NCI-H1930 (cell line): ENCODE results near the gene KRT5.
"Not testable (repeated sequence)": the region's sequence is repeated elsewhere in the genome, so short reads cannot be mapped to it uniquely, and the experiment has no call there.

ENCODE experiments used
- DNase-seq, 2 experiments: peaks; one replicate each; lab custom pipeline; 2025; lab: John Stamatoyannopoulos, UW

The KRT5 gene

DNA sequence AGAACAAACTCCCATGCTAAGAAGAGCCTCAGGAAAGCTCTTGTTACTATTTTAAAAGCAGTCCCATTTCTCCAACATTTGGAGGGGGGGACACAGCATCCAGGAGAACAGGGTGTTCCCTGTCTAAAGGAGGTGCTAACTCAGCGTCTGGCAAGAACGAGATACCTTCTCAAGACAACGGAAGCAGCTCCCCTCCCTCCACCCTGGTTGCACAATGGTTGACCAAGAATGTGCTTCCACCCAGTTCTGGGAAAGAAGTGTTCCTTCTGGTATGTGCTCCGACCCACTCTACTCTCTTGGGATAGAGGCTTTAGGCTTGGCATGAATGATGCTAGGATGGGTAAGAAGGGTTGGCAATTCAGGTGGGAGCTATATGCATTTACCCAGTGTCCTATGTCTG lies 25.7 kb downstream of the KRT5 start:
- DNase-seq: no peak

DNA sequence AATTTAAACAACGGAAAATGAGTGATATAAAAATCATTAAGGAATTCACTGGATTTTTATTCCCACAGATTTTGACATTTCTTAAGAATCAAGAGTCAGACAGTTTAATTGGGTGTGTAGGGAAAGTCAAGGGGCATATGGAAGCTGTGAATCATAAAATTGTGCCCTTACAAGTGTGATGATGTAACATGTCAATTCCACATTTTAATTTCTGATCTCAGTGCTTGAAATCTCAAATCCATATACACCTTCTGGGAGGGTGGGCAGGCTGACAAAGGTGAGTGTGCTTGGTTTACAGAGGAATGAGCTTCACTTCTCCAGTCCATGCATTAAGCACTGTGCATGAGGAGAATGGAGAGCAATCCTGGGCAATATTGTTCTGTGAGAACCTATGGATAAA lies 26.1 kb downstream of the KRT5 start:
- DNase-seq: no peak

DNA sequence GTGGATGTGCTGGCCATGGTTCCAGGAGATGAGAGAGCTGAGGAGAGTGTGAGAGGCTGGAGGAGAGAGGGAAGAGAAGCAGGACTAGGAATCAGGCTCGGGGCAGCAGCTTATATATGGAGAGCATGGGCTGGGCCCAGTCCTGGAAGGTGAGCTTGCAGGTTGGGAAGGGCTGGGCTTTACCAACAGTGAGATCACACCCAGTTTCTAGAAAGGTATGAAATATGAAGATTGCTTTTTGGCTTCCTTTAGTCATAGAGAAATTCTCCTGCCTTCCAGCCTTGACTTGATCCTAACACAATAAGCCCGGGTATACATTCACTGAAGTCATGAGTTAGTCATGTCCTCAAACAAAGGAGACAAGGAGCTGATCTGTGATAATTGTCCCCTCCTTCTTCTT lies 27.0 kb downstream of the KRT5 start, which contains the start of gene KRT6A:
TSS of gene KRT6A (minus strand) at position 86 of the 400 bp plus-strand sequence. CDS start at position 17, 69 bp downstream.
- no peak for DNase-seq

DNA sequence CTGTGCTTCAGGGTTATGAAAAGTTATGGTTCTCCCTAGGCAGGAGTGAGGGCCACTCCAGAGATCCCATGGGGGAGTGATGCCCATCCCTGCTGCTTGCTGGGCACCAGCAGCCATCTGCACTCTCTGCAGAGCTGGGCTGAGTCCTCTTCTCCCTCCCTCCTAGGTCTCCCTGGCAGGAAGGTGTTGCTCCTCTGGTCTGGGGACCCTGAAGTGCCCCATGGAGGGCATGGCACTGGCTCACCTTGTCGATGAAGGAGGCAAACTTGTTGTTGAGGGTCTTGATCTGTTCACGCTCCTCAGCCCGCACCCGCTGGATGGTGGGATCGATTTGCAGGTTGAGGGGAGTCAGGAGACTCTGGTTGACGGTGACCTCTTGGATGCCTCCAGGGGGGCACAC lies 27.8 kb downstream of the KRT5 start:
- not testable (repeated sequence) for DNase-seq

DNA sequence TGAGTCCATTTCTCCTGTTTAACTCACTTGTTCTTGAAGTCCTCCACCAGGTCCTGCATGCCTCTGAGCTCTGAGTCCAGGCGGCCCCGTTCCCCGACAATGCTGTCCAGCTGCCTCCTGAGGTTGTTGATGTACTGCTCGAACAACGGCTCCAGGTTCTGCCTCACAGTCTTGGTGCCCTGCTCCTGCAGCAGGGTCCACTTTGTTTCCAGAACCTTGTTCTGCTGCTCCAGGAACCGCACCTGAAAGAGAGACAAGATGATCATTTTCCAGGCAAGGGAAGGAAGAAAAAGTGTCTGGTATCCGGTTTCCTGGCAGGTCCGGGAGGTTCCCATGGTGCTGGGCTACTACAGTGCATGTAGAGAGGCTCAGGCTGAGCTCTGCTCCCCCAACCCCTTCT lies 28.7 kb downstream of the KRT5 start:
- not testable (repeated sequence) for DNase-seq

DNA sequence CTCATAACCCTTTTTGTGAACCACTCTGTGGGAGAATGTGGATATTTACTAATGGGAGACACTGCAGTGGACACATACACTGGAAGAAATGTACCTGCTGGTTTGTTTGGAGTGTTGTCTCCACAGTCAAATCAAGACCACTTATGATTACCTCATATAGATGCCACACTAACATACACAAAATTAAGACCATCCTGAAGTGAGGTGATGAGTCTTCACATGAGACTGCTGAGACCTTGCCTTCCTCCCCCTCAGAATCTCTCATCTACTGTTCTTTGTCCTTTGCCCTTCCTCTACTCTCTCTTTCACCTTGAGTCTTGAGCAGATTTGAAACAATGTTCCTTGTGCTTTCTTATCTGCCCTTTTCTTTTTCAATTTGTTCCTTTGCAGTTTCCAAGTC lies 31.5 kb downstream of the KRT5 start:
- no peak for DNase-seq

DNA sequence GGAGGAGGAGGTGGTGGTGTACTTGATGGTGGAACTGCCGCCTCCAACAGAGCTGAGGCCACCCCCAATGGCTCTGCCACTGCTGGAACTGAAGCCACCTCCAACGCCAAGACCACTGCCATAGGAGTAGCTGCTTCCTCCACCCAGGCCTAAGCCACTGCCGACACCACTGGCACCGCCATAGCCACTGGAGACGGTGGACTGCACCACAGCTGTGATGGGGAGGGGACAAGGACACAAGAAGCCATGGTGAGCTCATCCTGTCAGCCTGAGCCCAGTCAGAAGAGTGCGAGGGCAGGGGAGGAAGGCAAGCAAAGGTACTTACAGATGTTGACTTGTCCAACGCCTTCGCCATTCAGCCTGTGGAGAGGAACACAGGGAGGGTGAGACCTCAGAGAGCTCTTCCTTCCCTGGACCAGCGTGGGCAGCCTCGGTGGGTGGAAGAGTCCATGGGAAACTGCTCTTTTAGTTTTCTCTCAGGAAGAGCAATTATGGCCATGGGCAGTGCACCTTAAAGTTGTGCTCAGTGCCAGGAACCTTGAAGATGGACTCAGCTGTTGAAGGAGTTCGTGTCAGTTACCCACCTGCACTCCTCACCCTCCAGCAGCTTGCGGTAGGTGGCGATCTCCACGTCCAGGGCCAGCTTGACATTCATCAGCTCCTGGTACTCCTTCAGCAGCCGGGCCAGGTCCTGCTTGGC lies 32.3 kb downstream of the KRT5 start:
- DNase-seq: not testable (repeated sequence)

DNA sequence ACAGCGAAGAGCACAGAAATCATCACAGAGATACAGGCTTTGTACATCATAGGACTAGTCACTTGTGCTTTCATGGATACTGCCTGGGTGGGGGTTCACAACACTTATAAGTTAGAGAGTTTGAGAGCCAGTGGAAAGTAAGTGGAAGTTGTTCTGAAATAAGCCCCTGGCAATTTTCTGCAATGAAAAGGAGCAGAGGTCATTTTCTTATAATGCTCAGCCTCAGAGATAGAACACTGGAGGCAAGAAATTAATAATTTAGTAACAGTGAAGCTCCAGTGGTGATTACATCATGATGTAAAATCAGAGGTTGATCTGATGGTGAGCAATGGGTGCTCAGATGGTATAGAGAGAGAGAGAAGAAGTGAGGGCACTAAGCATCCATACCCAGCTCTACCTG lies 33.0 kb downstream of the KRT5 start:
- DNase-seq: no peak

DNA sequence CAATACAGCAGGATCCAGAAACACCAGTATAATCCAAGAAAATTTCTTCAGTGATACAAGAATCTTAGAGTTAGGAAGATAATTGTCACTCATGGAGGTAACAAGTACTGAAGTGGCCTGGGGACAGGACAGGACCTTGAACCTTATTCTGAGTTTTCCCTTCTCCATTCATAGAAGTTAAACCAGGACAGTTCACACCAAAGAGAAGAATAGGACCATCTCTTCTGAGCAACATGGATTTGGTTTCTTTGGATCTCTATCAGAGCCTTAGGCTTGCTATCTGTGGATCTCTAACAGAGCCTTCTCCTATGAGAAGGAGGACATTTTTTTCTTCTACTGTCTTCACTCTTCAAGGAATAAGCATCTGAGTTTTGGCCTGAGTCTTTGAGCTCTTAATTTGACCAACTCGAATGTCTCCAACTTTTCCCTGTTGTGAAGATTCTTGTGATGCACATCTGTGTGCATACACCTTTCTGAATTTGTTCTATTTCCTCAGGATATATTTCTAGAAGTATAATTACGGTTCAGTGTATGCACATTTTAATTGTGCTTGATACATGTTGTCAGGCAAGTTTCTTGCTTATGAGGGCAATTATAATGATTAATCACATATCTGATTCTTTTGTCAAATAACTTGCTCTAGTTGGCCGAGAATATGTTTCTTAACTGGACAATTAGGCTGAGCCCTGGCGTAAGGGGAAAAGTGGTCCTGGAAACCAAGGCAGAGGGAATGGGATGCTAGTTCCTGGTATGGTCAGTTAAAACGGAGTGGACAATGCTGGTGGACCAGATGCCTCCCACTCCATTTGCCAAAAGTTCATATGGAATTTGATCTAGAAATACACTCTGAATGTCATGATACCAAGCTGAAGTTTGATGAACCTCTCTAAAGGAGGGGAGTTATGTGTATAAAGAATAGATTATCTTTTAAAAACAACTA lies 33.8 kb downstream of the KRT5 start:
- no peak for DNase-seq

DNA sequence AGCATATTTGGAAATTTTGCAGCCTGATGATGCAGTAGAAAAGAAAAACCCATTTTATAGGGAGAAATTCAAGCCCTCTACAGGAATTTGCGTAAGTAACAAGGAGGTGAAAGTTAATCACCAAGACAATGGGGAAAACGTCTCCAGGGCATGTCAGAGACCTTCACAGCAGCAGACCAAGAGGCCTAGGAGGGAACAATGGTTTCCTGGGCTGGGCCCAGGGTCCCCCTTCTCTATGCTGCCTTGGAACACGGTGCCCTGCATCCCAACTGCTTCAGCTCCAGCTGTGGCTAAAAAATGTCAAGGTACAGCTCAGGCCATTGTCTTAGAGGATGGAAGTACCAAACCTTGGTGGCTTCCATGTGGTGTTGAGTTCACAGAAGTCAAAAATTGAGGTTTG lies 40.1 kb downstream of the KRT5 start:
- no peak for DNase-seq

DNA sequence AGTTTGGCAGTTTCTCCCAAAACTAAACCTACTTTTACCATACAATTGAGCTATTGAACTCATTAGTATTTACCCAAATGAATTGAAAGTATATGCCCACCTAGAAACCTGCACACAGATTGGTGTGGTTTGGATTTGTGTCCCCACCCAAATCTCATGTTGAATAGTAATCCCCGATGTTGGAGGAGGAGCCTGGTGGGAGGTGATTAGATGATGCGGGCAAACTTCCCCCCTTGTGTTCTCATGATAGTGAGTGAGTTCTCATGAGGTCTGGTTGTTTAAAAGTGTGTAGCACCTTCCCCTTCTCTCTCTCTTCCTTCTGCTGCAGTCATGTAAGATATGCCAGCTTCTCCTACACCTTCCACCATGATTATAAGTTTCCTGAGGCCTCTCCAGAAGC lies 42.5 kb downstream of the KRT5 start:
- DNase-seq: no peak

DNA sequence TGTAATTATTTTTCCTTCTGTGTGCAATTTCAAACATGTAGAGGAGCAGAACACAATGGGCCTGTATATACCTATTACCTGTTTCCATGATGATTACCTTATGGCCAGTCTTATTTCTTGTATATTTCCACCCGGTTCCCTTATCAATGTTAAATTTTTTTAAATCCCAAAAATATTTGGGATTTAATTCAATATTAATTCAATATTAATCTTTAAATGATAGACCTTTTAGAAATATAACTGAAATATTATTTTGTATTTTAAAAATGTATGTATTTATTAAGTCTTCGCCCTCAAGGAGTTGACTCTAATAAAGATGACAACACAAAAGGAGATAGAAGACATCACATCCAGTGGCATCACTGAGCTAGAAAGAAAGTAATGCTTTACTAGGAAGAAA lies 46.0 kb downstream of the KRT5 start:
- DNase-seq: no peak

DNA sequence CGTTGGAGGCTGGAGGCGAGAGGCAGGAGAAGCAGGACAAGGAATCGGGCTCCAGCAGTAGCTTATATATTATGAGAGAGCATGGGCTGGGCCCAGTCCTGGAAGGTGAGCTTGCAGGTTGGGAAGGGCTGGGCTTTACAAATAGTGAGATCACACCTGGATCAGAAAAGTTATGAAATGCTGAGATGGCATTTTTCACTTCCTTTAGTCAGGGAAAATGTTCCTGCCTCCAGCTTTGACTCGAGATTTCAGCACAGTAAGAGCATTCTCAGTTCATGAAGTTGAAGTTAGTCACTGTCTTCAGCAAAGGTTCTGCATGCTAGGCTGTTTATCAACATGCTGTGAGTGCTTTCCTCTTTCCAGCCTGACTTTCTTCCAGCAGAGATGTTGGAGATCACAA lies 46.4 kb downstream of the KRT5 start, which contains the start of gene KRT6C:
TSS of gene KRT6C (minus strand) at position 38 of the 400 bp plus-strand sequence. CDS start 68 bp downstream, outside the sequence.
- no peak for DNase-seq

DNA sequence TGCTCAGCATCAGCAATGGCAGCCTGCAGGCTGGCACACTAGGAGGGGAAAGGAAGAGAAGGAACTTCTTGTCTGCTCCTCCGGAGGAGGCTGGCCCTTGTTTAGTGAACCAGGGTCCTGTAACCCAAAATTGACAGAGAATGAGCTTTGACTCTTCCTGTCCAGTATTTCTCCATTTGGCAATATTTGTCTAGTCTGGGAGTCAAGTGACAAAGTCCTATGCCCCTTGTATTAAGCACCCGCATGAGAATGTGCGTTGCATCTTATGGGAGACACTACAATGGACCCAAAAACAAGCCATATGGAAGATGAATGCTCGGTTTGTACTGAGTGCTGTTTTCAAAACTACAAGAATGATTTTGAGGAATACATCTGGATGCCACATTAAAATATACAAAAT lies 50.3 kb downstream of the KRT5 start:
- DNase-seq: no peak

DNA sequence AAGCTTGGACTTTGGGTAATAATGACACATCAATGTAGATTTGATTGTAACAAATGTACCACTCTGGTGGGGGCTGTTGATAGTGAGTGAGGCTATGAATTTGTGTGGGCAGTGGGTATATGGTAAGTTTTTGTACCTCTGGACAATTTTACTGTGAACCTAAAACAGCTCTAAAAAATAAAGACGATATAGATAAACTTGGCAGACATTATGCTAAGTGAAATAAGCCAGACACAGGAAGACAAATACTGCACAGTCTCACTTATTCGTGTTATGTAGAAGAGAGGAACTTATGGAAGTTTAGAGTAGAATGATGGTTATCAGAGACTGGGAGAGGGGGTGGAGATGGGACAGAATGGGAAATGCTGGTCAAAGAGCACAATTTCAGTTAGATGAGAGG lies 55.3 kb downstream of the KRT5 start:
- no peak for DNase-seq
